SH-SY5Y (cell line): ENCODE data around the gene JPH4.

Experiments used
- GATA2 ChIP-seq: IDR thresholded peaks from 2 replicates; pipeline ENCODE4 v1.6.1; 2011; ENCODE audit warnings: mild to moderate bottlenecking, low read depth, low read length
- GATA3 ChIP-seq: IDR thresholded peaks from 2 replicates; pipeline ENCODE4 v1.6.1; 2011; ENCODE audit warnings: low read depth, mild to moderate bottlenecking, low read length, moderate library complexity

DNA sequence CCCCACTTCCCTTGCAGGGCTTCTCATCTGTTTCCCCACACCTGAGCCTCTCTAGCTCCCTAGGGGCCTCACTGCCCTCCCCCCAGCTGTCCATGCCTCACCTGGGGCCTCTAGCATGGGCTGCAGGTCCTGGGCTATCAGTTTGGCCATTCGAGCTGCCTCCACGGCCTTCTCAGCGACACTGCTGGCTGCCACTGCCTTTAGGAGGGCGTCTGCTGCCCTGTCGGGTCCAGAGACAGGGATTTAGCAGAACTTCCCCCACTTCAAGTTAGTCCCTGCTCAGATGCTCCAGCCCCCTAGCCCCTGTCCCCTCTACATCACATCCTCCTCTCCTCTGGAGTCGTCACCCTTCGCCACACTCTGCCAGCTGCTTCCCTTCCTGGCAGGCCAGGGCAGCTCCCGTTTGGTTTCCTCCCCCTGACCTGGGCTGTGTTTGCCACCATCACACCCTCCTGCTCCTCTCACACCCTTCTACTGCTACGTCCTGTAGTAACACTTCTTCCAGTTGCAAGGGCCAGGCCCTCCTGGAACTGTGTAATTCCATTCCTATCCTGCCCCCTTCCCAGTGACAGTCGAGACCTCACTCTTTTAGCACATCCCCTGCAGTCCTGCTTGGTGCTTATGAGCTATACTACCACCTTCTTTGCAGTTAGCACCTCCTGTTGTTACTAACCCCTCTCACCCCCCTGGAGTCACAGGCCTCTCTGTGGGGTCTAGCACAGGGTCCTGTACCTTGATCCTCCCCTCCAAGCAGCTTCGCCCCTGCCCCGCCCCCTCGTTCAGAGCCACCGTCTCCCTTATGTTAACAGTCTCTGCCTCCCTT, 6.7 kb downstream of the JPH4 start:
- TF ChIP-seq GATA2: no peak
- no peak for TF ChIP-seq GATA3
